ENCODE data around the gene PDE2A.
A peak's percentile ranks its signal among the peaks of the same experiment; 100 is the strongest.

PDE2A gene

GRCh38 chr11:72606748-72607468 lies 67.3 kb downstream of the PDE2A start:
- DNase-seq, result no peak

- no peak for DNase-seq
These were observed 68.1 kb downstream of the PDE2A start for GRCh38 chr11:72605973-72606747.

GRCh38 chr11:72604256-72604655 lies 70.0 kb downstream of the PDE2A start:
- no peak for DNase-seq

GRCh38 chr11:72602250-72602904 lies 71.8 kb downstream of the PDE2A start:
- DNase-seq, result no peak

GRCh38 chr11:72600557-72600956 lies 73.7 kb downstream of the PDE2A start:
- no peak for DNase-seq

- no peak for DNase-seq
These were observed 74.7 kb downstream of the PDE2A start for GRCh38 chr11:72599325-72600117.

- no peak for DNase-seq
These were observed 75.3 kb downstream of the PDE2A start for GRCh38 chr11:72598906-72599305.

GRCh38 chr11:72598466-72598865 lies 75.8 kb downstream of the PDE2A start:
- DNase-seq, result no peak

- DNase-seq, result no peak
These were observed 76.5 kb downstream of the PDE2A start for GRCh38 chr11:72597721-72598120.

GRCh38 chr11:72595292-72595684 lies 78.9 kb downstream of the PDE2A start:
- DNase-seq, result no peak

GRCh38 chr11:72594493-72595291 lies 79.5 kb downstream of the PDE2A start:
- no peak for DNase-seq

GRCh38 chr11:72592698-72593495 lies 81.3 kb downstream of the PDE2A start:
- DNase-seq, result no peak

- DNase-seq, result peak; percentile 60
These were observed 82.3 kb downstream of the PDE2A start for GRCh38 chr11:72591785-72592502.

- DNase-seq, result no peak
These were observed 83.2 kb downstream of the PDE2A start for GRCh38 chr11:72591023-72591422.

GRCh38 chr11:72589802-72590761 lies 84.1 kb downstream of the PDE2A start:
- peak; percentile 72 for DNase-seq

GRCh38 chr11:72588421-72589410 lies 85.5 kb downstream of the PDE2A start:
- no peak for DNase-seq

- no peak for DNase-seq
These were observed 86.5 kb downstream of the PDE2A start for GRCh38 chr11:72587696-72588095.
